Eye (tissue), 1 donor: ENCODE data around the gene ZNF132.
A peak's percentile ranks its signal among the peaks of the same experiment; 100 is the strongest.
"Not testable (repeated sequence)": the region's sequence is repeated elsewhere in the genome, so short reads cannot be mapped to it uniquely, and the experiment has no call there.

Experiments
- DNase-seq: peaks from one replicate; pipeline ENCODE4 v3.0.0-alpha.2; 2015

The ZNF132 gene

DNA sequence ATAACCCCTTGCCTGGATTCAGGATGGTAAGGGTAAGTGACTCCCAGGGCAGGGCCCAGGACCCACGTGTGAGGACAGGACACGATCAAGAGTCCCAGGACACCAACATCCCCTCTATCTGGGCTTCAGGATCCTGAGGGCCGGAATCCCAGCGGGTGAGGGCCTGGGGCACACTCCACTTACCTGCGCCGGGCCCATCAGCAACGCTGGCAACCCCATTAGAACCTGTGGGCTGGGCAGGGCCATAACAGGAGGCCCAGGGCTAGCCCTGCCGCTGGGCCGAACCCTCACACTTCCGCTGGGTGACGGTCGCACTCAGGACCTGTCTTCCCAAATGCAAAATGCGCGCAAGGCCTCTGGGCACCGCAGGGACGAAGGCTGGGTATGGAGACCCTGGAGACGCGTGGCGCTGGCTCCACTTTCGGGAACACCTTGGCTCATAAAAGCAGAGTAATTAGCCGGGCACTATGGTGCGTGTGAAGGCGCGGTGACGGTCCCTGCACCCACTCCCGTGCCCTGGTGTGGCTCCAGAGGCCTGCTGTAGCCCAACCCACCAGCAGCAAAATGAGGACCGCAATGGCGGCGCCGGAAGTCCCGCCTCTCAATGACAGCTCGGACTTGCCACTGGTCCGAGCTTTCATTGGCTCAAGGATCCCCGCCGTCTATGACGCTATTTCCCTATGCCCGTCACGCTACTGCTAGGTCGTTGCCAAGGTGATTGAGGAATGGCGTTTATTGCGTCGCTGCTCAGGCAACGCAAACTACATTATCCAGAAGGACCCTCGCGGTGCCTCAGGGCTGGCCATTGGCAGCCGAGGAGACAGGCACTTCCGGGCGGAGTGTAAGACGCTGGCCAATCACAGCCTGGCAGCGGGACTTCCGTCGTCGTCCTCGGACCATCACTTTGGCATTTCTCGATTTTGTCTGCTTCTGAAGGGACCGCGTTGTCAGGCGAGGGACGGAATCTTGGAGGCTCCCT lies at the start of gene ZNF132:
ZNF132 (minus strand) TSS at position 578 of the 979 bp plus-strand sequence; CDS start at position 246, 332 bp downstream.
- DNase-seq, result peak; percentile 99

DNA sequence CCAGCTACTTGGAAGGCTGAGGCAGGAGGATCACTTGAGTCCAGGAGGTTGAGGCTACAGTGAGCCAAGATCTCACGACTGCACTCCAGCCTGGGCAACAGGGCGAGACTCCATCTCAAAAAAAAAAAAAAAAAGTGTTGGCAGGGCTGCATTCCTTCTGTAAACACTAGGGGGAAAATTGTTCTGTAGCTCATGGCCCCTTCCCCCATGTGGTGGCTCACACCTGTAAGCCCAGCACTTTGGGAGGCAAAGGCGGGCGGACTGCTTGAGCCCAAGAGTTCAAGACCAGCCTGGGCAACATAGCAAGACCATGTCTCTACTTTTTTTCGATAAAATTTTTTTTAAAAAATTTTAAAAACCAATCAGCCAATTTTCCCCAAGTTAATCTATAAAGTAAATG lies 44.4 kb upstream of the ZNF132 start:
- not testable (repeated sequence) for DNase-seq

DNA sequence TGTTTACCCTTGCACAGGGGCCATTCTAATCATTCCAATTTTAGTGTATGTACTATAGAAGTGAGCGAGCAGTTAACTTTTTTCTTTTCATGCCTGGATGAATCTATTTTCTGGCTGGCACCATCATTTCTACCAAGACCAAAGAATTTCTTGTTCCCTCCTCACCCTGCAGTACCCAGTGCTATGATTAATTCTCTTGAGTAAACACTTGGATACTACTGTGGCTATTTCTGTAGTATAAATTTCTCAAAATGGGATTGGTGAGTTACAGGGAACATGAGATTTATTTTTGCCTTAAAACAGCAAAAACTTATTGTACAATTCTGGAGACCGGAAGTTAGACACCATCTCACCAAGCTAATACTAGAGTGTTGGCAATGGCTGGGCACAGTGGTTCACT lies 43.8 kb upstream of the ZNF132 start:
- DNase-seq, result no peak

DNA sequence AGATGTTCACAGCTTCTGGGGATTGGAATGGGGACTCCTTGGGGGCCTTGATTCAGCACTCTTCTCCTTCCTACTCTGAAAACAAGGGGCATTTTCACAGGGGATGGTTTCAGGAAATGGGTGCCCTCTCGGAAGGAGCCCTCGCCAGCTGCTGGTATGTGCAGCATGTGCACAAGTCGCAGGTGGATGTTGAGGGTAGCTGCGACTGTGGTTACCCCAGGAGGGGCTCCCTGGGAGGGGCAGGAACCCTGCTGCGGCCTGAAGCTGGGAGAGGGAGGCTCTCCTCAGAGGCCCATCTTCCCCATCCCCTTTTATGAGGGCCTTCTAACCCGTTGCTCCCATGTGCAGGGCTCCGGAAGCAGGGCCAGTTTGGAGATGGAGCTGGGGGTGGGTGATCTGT lies 42.4 kb upstream of the ZNF132 start:
- no peak for DNase-seq

DNA sequence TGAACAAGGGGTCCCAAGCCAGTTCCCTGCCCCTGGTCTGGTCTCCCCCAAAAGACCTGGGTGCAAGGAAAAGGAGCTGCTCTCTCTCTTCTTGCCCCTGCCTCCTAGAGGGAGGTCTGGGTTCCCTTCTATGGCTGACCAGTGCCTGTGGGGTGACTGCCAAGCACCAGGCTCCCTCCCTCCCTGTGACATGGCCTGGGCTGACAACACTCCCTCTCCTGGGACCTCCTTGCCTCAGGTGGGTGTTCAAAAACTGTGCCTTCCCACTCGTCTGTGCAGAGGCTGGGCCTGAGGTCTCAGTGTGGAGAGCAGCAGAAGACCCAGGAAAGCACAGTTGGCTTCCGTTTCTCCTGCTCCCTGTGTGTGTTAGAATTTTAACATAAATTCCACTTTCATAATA lies 40.9 kb upstream of the ZNF132 start:
- DNase-seq, result no peak

DNA sequence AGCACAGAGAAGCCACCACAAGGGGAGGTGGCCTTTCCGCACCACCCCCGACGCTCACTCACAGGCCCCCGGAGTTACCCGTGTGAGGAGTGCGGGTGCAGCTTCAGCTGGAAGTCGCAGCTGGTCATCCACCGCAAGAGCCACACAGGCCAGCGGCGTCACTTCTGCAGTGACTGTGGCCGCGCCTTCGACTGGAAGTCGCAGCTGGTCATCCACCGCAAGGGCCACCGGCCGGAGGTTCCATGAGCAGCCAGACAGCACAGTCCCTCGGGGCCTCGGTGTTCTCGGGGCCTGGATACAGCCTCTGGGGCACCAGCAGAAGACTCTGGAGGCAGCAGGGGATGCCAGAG lies 40.5 kb upstream of the ZNF132 start:
- no peak for DNase-seq

DNA sequence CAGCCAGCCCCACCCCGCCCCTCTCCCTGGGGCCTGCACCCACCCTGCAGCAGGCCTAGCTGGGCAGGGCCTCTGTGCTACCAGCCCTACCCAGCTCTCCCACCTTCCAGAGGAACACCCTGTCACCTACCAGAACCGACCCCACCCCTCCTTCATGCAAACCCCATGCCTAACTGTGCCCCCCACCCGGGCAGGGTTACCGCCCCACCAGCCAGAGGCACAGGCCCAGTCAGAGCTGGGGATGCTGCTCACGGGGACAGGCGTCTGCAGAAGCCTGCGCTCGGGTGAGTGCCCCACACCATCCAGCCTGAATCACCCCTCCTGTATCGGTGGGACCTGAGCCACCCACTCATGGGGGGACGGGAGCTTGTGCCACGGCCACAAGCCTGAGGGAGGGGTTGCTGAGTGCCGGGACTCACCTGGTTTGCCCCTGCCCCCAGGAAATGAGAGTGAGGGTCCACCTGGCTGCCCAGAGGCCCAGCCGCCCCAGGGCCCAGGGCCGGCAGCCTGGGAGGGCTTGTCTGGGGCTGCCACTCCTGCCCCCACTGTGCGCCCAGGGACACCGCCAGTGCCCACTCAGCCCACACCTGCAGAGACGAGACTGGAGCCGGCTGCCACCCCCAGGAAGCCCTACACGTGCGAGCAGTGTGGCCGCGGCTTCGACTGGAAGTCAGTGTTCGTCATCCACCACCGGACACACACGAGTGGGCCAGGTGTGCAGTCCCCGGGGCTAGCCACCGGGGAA lies 40.0 kb upstream of the ZNF132 start:
- no peak for DNase-seq

DNA sequence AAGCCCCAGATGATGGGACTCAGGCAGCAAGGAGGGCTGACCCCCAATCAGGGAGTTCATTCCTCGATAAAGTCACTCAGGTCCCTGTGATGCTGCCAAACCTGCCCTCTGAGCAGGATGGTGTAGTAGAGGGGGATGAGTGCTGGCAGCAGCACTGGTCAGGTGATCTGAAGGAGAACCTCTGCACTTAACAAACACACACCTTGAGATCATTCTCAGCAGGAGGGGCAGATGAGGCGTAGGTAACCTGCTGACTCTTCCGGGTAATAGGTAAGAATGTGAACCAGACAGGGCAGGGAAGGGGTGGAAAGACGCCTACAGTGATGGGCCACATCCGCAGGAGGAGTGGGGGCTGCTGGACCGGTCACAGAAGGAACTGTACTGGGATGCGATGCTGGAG lies 39.4 kb upstream of the ZNF132 start:
- no peak for DNase-seq

DNA sequence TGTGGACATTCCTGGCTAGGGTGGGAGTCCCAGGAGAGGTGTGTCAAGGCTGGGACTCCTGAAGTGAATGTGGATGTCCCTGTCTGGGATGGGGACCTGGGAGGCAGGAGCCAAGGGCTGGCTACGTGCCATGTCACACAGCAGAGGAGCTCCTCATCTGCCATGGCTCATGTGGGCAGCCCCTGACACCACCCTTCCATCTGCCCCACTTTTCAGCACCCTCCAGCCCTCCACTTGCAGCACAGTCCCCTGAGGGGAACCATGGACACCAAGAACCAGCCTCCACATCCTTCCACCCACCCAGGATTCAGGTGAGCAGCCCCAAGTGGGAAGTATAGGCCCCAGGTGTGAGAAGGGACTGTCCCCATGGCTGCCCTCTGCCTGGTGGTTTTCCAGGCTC lies 37.9 kb upstream of the ZNF132 start:
- no peak for DNase-seq

DNA sequence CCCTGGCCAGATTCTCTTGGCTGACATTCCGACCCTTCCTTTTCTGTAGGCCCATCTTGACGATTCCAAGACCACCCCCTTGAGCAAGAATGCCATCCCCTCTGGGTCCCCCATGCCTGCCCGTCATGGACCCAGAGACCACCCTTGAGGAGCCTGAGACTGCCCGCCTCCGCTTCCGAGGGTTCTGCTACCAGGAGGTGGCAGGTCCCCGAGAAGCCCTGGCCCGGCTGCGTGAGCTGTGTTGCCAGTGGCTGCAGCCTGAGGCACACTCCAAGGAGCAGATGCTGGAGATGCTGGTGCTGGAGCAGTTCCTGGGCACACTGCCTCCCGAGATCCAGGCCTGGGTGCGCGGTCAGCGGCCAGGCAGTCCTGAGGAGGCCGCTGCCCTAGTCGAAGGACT lies 37.2 kb upstream of the ZNF132 start:
- no peak for DNase-seq

DNA sequence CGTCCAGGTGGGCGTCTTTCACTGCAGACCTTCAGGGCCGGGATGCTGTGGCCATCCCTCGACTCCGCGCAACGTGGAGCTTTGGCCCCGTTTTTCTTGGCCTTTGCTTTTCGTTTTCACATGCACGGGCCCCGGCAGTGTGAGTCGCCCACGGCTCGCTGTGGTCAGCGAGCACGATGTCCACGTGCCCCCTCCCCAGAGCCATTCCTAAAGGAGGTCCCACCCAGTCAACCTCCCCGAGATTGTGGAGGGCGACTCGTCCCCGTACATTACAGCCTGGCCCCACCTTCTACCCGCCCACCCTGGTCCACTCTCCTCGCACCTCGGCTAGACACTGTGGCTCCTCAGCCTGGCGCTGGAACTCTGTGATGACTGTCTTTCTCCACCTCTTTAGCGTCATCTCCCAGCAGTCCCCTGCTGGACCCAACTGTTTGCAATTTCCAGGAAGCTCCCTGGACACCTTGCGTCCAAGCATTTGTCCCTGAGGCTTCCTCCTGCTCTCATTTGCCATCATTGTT lies 36.6 kb upstream of the ZNF132 start:
- DNase-seq, result no peak

DNA sequence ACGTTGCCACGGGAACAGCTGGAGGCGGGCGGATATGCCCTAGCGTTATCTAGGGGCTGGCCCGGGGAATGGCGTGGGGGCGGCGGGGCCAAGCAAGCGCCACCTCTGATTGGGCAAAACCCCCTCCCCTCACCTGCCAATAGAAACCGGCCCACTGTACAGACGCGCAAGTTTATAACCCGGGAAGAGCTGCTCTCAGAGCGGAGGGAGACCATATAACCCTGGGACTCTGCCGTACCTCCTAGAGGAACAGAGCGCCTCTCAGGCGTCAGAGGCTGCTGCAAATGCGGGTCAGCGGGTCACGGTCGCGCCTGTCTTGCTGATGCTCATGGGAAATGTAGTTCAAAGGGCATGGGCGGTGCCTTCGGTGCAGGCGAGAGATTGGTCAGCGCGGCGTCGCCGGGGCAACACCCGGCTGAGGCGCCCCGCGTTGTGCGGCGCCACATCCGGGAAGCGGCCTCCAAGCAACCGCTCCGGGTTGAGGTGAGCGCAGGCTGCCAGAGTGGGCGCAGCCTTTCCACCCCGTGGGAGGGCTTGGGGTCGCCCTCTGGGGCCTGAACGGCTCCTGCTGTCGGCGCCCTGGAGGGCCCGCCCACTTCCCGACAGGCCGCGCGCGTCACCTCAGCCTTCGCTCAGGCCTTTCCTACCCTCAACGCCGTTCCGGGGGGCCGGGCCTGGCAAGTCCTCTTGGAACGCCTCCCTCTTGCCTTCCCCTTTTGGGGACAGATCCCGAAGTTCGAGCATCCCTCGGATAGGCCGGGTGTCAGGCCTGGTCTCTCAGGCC lies 36.0 kb upstream of the ZNF132 start, which contains the start of gene ZNF446:
ZNF446 (plus strand) TSS at position 639 of the 784 bp plus-strand sequence. CDS start 867 bp downstream, outside the sequence.
- DNase-seq, result peak; percentile 99

DNA sequence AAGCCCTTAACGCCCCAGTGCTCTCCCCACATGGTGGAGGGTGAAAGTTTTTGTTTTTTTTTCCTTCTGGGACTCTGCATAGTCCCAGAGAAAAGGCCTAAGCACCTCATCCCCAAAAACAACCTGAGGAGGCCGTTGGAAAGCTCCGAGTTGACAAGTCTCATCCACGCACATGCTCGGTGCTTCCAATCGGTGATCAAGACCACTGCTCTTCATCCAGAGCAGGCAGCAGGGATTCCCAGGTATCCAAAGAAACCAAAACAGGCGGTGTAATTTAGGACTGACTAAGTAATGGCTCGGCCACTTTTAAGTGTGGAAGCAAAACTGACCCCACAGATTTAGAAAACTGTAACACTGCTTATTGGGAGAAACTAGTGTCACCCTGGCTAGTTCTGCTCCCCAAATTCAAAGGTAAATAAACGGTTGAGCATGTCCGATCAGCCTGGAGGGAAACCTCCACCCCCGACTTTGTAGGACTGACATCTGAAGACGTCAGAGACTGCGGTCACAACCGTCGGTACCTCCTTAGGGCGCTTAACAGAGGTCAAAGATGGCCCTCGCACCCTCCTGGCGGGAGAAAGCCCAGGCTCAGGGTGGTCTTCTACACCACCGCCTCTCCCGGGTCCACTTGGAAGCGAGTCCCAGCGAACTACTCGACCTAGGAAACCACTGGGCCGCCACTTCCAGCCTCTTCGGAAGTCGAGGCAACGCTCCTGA lies 35.2 kb upstream of the ZNF132 start:
- DNase-seq, result no peak

DNA sequence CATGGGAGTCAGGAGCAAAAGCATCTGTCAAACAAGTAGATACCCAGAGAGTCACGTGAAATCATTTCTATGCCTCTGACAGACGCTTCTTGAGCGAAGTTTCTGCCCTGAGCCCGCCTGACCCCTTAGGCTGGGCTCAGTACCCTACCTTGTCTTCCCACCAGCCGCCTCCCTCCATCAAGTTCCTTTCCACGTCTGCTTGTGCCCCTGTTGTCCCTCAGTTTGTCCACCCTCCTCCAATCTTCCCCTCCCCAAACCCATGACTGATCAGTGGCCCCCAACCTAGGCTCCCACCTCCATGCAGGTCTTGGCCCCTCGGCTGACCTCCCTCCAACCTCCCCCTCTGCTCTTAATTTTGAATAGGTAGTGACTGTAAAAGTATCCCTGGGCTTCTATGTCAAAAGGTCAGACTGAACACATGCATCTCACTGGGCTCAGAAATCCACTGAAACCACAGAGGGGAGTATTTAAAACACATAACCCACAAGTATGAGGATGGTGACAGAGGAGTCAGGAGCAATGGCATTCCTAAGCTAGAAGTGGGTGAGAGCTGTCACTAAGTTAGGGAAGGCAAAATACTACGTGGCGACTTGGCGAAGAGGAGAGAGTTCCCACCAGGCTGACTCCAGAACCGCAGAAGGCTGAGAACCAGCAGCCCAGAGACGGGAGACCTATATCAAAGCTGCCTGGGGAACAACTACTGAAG lies 34.5 kb upstream of the ZNF132 start:
- no peak for DNase-seq

DNA sequence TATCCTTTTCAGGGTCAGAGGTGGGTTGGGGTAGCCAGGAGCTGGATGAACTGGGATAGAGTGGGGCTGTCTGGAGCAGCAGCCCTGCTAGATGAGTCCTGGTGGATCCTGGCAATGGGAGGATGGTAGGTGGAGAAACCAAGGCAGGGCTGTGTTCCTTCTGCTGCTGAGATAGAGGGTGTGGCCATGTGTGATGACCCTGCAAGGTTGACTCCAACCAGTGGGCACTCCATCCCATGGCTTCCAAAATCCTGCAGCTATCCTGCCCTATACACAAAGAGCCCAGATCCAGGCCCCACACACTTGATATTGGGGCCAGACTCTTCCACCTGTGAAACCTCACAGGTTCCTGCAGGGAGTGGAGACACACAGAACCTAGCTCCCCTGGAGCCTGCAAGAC lies 33.8 kb upstream of the ZNF132 start:
- no peak for DNase-seq

DNA sequence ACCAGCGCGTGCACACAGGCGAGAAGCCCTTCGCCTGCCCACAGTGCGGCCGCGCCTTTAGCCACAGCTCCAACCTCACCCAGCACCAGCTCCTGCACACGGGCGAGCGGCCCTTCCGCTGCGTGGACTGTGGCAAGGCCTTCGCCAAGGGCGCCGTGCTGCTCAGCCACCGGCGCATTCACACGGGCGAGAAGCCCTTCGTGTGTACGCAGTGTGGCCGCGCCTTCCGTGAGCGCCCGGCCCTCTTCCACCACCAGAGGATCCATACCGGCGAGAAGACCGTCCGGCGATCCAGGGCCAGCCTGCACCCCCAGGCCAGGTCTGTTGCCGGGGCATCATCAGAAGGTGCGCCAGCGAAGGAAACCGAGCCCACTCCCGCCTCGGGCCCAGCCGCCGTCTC lies 31.8 kb upstream of the ZNF132 start:
- no peak for DNase-seq

DNA sequence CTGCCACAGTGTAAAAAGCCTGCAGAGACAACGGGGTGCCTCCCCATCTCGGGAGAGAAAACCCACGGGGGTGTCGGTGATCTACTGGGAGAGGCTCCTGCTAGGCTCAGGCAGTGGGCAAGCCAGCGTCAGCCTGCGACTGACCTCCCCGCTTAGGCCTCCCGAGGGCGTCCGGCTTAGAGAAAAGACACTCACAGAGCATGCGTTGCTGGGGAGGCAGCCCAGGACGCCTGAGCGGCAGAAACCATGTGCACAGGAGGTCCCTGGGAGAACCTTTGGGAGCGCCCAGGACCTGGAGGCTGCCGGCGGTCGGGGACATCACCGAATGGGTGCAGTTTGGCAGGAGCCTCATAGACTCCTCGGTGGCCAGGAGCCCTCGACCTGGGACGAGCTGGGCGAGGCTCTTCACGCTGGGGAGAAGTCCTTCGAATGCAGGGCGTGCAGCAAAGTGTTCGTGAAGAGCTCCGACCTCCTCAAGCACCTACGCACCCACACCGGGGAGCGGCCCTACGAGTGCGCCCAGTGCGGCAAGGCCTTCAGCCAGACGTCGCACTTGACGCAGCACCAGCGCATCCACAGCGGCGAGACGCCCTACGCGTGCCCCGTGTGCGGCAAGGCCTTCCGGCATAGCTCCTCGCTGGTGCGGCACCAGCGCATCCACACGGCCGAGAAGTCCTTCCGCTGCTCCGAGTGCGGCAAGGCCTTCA lies 31.0 kb upstream of the ZNF132 start:
- not testable (repeated sequence) for DNase-seq

DNA sequence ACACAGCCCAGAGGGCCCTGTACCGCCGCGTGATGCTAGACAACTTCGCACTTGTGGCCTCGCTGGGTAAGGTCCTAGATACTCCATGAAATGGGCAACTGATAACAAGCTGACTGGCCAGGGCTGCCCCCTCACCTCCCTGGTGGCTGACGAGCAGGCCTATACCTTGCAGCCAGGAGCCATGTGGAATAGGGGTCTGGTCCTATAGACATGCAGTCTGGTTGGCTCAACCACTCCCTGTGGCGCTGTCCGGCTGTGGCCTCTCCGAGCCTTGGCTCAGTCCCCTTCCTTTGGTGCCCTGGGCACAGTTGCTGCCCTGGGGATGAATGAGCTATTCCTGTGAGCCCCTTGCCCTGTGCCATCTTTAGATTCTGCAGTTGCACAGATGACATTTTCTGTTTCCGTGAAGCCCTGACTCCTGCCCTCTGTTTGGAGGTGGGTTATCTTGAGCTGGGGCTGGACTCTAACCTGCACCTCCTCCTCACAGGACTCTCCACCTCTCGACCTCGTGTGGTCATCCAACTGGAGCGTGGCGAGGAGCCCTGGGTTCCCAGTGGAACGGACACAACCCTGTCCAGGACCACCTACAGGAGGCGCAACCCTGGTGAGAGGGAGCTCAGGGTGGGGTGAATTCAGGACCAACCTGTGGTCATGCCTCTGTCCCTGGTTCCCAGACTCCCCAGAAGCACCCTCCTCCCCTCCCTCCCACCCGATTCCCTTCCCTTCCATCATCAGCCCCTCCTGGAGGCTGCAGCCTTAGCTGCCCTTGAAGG lies 29.5 kb upstream of the ZNF132 start:
- no peak for DNase-seq

DNA sequence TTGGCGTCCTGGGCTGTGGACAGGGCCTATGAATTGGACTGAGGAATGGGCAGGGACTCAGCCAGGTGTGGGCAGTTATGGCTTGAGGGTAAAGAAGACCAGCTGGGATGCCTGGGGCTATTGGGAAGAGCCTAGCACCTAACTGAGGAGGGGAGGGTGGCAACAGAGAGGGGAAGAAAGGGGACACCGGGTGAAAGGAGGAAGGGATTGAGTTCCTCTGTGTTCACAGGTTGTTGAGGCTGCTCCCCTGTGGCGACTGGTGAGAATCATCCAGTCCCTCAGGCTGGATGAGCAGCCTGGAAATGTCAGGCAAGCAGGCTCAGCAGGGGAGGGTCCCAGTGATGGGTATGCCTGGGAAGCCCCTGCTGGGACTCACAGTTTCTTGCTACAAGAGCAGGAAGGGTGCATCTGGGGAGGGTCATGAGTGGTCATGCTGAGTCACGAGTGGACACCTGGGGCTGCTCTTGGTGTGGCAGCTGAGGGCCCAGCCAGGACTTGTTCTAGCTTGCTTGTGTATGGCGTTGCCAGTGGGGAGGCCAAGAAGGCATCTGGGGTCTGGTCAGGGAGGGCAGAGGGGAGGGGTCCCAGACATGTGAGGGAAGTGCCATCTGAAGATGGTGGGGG lies 28.4 kb upstream of the ZNF132 start:
- no peak for DNase-seq
